GM19025 (cell line): ENCODE results near the gene VGLL2.
"Not testable (repeated sequence)": the region's sequence is repeated elsewhere in the genome, so short reads cannot be mapped to it uniquely, and the experiment has no call there.

ENCODE experiments used
- ATAC-seq: cut with Tn5 transposase; IDR thresholded peaks from one replicate; pipeline ENCODE4 v1.9.1; 2021; ENCODE audit warnings: mild to moderate bottlenecking, low read depth, moderate library complexity; ENCODE audit not compliant: unreplicated experiment

Gene VGLL2, protein sequence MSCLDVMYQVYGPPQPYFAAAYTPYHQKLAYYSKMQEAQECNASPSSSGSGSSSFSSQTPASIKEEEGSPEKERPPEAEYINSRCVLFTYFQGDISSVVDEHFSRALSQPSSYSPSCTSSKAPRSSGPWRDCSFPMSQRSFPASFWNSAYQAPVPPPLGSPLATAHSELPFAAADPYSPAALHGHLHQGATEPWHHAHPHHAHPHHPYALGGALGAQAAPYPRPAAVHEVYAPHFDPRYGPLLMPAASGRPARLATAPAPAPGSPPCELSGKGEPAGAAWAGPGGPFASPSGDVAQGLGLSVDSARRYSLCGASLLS

DNA sequence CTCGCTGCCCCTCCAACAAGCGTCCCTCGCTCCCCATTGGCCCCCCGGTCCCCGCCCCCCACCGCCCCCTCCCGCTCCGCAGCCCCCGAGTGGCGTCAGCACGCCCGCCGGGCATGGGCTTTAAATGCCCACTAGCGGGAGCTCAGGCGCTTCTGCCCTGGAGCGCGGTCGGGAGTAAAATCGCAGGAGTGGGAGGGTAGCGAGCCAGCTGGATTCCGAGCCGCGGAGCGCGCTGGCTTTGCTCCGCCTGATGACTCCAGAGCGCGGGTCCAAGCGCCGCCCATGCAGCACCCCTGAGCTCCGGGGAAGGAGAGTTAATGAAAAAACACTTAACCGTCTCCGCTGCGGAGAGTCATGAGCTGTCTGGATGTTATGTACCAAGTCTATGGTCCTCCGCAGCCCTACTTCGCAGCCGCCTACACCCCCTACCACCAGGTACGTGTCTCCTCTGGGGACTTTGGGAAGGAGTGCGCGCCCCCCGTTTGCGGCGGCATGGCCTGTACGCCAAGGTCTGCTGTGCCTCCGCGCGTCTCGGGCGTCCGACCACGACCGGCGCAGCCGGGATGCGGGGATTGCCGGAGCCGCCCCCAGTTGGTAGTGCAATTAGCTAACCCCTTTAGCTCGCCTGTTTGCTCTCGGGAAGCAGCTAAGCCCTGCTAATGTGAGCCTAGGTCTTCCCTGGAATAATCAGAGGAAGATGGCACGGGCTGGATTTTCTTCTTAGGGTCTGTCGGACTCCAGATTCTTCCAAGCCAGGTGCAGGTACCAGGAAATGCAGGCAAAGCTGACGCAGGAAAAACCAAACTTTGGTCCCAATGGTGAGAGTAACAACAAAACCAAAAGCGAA lies at the start of gene VGLL2:
TSS of gene VGLL2 (plus strand) at position 149 of the 847 bp plus-strand sequence. CDS start at position 355, 206 bp downstream.
- ATAC-seq: no peak

DNA sequence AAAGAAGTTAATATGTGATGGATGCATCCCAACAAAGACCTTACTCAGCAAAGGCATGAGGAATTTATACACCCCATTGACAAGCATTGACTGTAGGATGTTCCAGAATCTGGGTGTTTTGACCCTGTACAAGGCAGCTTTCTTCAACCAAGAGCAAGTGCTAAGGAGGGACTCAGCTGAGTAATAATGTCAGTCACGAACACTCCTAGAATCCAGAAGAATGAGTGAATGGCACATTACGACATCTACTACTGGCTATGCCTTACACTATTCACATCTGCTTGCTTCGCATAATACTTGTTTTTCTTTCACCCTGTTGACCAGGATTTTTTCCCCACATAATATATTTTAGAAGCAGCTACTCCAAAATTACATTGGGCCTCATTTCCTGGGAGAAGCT lies 42.5 kb upstream of the VGLL2 start:
- ATAC-seq: no peak

DNA sequence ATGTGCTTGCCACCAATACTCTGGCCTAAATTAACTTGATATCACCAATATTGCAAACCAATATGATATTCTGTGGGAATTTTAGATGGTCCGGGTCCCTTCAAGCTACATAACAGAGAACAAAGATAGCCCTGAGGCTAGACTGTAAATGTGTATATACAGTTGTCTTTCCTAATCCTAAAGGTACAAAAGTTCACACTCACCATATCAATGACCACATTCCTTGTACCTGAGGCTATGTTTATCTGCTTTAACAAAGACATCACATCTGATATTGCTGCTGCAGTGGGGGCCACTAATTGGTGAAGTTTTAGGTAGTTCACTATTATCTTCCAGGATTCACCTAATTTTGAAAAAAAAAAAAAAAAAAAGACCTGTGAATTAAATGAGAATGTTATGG lies 38.6 kb upstream of the VGLL2 start:
- no peak for ATAC-seq

DNA sequence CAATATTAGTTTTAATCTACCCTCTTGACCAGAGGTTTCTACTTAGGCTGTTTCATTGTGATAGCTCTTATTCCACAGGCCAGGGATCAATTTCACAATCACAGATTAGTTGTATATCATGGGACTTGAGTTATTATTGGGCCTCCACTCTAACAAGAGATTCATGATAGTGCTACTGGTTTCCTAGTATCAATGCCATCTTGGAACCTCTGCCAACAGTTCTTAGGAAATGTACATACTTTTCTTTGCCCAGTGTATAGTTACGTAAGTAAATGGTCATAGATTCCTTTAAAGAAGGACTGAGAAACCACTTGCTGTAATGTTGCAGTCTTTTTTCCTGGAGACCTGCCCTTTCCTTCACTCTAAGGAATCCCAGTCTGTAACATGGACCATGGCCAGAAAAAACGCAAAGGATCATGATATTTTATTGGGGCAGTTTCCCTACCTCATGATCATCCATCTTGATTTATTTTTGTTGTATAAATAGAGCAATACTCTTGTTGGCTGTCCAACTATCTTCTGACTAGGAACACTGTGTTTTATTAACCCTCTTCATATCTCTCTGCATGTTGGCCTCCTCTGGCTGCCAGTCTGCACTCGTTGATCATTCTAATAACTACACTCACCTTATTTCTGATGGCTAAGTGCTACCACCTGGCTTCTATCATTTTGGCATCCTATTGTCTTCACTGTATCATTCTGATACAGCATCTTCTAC lies 38.0 kb upstream of the VGLL2 start:
- ATAC-seq: no peak

DNA sequence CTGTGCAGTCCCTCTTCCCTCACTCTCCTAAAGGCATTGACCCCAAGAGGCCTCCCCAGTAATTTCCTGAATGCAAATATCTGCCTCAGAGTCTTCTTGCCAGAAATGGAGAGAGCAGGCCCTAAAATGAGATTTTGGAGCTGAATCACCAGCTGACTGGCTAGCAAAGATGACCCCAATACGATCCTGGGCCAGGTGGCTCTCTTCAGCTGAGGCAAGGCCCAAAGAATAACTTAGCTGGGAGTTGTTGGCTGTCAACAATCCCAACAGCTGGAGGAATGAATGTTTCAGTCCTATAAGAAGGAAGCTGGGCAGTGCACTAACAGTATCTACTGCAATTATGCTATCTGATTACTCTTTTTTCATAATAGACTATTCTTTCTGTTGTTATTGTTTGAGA lies 37.2 kb upstream of the VGLL2 start:
- no peak for ATAC-seq

DNA sequence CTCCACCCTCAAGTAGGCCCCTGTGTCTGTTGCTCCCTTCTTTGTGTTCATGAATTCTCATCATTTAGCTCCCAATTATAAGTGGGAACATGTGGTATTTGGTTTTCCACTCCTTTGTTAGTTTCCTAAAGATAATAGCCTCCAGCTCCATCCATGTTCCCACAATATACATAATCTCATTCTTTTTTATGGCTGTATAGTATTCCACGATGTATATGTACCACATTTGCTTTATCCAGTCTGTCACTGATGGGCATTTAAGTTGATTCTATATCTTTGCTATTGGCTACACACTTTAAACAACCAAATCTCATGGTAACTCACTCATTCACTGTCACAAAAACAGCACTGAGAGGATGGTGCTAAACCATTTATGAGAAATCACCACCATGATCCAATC lies 35.5 kb upstream of the VGLL2 start:
- ATAC-seq: no peak

DNA sequence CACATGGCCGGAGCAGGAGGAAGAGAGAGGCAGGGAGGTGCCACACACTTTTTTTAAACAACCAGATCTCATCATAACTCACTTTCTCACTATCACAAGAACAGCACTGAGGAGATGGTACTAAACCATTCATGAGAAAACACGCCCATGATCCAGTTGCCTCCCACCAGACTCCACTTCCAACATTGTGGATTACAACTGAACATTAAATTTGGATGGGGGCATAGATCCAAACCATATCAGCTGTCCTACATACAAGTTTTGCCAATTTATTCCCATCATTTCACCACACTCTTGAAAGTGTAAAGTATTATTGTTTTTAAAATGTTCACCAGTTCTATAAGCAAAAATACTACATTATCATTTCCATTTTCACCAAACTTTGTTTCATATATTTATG lies 33.9 kb upstream of the VGLL2 start:
- no peak for ATAC-seq

DNA sequence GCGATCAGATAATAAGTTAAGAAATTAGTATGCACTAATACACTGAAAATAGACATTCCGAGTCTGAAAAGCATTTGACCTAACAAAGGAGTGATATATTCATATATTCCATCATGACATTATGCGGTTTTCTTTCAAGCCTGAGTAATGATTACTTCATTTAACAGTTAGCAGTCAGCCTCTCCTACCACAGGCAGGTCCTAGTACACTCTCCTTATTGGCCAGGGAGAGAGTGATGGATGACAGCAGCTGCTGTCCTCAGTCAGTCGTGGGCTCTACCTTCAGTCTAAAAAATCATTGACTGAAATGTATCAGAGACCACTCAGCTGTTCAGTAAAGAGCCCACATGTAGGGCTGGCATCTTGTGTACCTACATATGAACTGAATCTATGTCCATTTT lies 33.2 kb upstream of the VGLL2 start:
- no peak for ATAC-seq

DNA sequence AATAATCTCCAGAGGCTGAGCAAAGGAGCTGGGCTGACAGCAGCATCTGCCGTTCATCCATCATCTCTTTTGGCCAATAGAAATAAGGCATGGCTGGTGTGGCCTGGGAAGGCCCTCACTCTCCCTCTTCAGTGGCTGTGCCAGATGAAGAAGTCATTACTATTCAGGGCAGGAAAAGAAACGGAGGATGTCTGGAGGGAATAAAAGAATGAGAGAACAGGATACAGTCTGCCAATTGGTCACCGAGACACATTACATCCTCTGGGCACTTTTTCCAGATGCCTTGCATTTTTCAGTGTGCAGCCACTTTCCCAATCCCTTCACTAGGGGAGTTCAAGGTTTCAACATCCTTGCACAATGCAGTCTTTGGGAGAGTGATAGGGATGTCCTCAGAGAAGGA lies 32.2 kb upstream of the VGLL2 start:
- ATAC-seq: no peak

DNA sequence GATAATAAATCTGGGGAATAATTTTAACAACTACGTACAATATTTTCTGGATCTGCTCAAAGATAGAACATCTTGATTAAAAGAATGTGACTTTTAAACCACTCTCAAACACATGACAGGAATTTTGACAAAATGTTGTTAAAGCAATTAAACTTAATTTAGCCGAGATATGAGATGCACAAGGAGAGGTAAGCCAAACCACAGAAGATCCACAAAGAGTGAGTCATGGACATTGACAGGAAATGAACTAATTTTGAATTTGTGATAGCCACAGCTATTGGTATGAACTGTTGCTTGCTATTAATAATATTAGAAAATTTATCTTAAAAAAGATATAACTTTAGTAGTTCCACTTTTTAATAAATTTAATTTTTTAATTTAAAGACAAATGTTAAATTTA lies 27.8 kb upstream of the VGLL2 start:
- no peak for ATAC-seq

DNA sequence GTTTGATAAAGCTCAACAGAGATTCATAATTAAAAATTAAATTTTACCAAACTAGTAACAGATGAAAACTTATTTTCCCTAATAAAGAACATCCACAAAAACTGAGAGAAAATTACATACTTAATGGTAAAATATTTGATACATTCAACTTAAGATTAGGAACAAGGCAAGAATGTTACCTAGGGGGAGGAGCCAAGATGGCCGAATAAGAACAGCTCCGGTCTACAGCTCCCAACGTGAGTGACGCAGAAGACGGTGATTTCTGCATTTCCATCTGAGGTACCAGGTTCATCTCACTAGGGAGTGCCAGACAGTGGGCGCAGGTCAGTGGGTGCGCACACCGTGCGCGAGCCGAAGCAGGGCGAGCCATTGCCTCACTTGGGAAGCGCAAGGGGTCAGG lies 20.8 kb upstream of the VGLL2 start:
- not testable (repeated sequence) for ATAC-seq

DNA sequence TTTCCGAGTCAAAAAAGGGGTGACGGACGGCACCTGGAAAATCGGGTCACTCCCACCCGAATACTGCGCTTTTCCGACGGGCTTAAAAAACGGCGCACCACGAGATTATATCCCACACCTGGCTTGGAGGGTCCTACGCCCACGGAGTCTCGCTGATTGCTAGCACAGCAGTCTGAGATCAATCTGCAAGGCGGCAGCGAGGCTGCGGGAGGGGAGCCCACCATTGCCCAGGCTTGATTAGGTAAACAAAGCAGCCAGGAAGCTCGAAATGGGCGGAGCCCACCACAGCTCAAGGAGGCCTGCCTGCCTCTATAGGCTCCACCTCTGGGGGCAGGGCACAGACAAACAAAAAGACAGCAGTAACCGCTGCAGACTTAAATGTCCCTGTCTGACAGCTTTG lies 20.4 kb upstream of the VGLL2 start:
- ATAC-seq: not testable (repeated sequence)

DNA sequence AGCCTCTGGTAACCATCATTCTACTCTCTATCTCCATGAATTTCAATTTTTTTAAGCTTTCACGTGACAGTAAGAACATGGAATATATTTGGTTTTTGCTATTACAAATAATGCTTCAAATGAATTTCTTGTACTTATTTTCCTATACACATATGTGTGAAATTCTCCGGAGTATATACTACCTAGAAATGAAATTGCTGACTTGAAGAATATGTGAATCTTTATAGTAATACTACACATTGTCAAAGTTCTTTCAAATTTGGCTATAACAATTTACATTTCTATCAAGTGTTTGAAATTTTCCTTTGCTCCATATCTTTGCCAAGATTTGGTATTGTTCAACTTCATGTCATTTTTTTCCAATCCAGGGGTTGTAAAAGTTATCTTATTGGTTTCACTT lies 11.6 kb upstream of the VGLL2 start:
- ATAC-seq: no peak

DNA sequence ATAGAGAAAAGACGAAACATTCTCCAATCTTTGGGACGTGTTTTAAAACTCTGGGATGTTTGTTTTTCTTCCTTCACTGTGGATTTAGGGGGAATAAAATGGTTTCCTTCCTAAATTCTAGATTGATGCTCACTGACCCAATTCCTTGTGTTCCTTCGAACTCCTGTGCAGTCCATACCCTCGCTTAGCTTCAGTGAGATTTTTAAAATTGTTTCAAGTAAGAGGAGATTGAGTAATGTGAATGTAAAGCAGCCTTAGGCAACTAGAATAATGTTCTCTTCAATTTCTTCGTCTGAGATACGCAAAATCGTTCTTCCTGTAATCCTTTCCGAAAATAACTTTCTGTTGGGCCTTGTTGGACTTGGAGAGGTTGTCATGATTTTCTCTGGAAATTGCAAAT lies 2.6 kb upstream of the VGLL2 start:
- ATAC-seq: no peak

DNA sequence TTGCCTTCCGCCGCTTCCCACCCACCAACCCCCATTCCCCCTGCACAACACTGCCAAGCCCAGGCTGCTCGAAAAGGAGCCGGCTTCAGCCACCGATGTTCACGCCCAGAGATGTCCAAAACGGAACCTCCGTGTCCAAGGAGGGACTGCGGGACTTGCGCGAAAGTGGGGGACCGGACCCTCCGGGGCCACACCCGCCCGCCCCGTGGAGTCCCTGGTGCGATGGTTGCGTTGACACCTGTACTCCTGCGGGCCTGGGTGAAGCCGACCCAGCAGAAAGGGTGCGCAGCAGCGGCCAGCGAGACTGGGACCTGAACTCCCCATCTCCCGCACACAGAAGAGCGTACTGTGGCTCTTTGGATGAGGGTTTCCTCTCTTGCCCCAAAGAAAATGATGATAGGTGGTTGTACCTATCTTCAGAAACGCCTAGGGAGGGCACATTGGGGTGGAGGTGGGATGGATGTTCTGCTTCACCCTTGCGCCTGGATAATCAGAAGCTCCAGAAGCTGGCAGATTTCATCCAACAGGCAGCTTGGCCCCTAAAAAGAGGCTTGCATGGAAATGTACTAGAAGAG lies 1.9 kb upstream of the VGLL2 start:
- ATAC-seq: no peak

DNA sequence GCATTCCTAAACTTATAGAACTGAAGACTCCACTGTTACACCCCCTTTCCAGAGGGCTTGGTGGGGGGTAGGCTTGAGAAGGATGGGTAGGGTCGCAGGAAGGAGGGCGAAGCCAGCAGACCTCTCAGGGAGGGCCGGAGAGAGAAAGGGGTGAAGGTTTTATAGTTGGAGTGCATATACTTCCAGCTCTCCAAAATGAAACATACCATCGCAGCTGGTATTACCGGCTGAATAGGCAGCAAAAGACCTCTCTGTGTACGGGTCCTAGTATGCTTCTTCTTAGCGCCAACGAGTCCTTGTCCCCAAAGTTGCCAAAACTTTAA lies 1.0 kb upstream of the VGLL2 start:
- no peak for ATAC-seq

DNA sequence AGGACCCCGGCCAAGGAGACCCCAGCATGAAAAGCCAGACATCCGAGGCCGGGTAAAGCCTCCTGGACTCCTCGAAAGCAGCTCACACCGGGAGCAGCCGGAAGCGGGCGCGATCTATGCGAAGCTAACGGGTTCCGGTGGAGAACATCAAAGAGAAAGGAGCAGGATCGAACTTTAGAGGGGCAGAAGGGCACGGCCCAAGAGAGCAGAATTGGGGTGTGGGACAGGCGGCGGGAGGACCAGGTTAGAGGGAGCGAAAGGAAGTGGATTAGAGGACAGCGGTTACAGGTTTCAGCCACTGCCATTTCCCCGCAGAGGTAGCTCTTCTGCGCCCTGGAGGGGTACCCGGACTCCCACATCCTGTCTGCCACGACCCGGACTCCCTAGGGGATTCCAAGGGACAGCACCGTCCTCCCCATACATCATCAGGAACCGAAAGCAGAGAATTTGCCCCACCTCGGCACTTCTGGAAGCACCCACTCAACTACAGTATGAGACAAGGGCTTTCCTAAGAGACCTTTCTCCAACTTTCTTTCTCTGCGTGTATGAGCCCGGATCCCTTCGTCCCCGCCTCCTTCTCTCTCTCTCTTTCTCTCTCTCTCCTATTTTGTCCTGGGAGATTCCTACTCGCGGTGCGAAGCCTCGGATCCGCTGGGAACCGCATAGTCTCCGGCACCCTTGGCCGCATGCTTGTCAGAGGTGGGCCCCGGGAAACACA lies 507 bp upstream of the VGLL2 start:
- ATAC-seq: no peak

DNA sequence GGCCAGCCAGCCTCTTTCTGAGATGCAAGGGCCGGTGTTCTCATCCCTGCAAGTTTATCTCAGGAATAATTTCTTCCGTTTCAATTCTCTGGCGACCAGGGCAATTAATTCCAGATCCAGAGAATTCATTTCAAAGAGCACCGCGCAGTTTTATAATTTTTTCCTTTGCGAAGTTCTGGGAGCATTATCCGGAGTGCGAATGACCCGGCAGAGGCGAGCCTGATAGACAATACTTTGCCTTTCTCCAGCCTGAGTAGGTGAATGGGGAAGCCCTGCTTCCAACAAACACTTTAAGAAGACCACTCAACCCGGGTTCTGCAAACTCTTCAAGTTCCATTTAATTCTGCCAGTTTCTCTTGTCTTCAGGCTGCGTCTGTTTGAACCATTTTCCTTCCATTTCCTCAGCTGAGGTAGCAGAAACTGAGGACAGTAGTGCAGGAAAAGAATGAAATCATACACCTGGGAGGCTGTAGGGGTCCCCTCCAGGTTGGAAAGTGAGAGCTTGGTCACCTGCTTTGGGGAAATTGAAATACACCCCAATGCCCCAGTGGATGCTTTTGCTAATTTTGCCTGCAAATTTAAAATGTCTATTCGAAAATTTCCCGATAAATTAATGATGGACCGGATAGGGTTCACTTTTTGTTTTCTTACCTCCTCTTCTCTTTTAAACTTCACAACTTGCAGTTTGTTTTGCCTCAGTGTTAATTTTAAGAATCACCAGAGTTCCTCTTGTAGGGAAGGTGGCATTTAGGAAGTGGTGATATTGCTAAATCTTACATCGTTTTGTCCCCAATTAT lies 1.1 kb downstream of the VGLL2 start:
- ATAC-seq: no peak

DNA sequence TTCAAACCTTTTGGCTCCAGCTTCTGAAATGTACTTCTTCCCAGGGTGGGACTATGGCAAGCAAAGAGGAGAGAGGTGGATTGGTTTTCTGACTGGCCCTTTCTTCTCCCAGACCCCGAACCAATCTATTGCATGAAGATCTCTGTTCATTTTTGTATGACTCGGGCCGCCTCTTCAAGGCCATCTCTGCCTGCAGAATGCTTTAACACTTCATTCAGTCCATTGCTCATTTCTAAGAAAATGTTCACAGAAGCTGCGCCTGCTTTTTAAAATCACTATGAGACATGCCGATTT lies 1.6 kb downstream of the VGLL2 start:
- no peak for ATAC-seq
